Stimulated activated CD8-positive, alpha-beta memory T cell treated with anti-CD3 and anti-CD28 coated beads, Interleukin-7, amount 100 ng/mL, for 1 hour (primary cell): ENCODE data around the gene GPC5.
"Not testable (repeated sequence)": the region's sequence is repeated elsewhere in the genome, so short reads cannot be mapped to it uniquely, and the experiment has no call there.

ENCODE experiments used
- DNase-seq, 2 donors: peaks; one replicate each; pipeline ENCODE4 v3.0.0-alpha.2; 2020; ENCODE audit warnings: low read depth in 2 of 2

GPC5 gene

DNA sequence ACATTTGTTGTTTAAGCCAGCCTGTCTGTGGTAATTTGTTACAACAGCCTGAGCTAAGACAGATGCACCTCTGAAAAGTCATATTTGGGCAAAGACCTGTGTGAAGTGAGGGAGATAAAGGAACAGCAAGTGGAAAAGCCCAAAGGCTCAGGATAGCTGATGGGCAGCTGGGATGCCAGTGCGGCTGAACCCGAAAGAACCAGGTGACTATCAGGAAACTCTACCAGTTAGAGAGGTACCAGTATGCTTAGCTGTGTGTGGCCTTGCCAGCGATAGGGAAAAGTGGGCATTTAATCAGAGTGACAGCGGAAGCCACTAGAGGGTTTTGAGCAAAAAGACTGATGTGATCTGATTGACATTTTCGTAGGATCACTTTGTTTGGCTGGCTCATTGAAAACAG lies 1063.4 kb downstream of the GPC5 start:
- no peak for DNase-seq

DNA sequence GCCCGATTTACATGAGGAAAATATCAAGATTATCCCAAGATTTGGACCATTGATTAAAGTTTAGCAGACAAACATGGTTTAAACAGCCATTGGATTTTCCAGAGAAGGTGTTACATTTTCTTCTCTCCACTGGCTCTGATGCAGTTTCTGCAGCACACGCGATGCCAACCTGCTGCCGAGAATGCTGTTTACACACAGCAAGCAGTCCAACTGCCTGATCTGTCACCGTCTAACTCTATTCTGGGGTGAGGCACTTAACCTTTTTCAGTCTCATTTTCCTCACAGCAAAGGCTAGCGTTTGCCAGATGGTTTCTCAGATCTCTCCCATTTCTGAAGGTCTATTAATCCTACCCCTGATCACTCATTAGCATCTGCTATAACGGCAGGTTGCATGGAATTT lies 1064.7 kb downstream of the GPC5 start:
- DNase-seq: no peak

GRCh38 chr13:92473765-92474475 lies 1075.5 kb downstream of the GPC5 start:
- no peak for DNase-seq

- no peak for DNase-seq
These were observed 1082.0 kb downstream of the GPC5 start for GRCh38 chr13:92480387-92480786.

GRCh38 chr13:92482790-92483189 lies 1084.4 kb downstream of the GPC5 start:
- not testable (repeated sequence) for DNase-seq

DNA sequence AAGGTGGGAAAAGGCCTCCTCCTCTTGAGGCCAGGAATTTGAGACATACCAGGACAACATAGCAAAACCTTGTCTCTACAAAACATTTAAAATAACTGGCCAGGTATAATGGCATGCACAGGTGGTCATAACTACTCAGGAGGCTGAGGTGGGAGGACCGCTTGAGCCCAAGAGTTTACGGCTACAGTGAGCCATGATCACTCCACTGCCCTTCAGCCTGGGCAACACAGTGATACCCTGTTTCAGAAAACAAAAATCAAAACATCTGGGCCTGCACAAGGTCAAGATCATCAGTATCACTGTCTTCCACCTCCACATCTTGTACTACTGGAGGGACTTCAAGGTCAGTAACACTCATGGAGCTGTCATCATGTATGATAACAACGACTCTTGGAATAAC lies 1085.5 kb downstream of the GPC5 start:
- no peak for DNase-seq

DNA sequence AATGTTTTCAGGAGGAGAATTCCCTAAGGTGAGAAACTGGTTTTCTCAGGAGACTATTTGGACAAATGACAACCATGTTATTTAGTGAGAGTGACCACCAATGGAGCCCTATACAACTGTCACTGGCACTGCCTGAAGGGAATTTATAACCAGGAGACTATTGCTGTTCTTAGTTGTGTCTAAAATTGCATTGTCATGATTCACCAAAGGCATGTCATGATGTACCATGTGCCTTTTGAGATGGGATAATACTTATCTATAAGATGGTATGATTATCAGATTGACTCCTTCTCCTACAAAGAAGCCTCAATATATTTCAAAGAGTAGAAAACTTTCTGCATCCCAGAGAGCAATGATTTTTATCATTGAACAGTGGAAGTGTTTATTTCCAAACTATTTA lies 1088.8 kb downstream of the GPC5 start:
- no peak for DNase-seq

GRCh38 chr13:92488249-92488852 lies 1089.9 kb downstream of the GPC5 start:
- no peak for DNase-seq

GRCh38 chr13:92491839-92492238 lies 1093.4 kb downstream of the GPC5 start:
- DNase-seq: no peak

DNA sequence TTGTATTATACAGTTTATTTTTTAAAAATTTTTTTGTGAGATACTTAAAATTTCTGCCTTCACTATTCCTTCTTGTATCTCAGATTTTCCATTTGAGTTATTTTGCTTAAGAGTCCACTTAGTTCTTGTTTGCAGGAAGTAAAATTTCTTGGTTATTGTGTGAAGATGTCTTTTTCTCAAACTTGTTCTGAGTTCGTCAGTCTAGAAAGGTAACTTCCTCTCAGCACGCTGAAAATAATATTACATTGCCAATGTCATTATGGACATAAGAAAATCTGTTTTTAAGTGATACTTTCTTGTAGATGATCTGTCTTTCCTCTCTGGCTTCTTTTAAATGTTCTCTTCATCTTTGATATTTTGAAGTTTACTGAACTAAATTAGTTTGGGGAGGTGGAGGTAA lies 1096.5 kb downstream of the GPC5 start:
- DNase-seq: no peak

DNA sequence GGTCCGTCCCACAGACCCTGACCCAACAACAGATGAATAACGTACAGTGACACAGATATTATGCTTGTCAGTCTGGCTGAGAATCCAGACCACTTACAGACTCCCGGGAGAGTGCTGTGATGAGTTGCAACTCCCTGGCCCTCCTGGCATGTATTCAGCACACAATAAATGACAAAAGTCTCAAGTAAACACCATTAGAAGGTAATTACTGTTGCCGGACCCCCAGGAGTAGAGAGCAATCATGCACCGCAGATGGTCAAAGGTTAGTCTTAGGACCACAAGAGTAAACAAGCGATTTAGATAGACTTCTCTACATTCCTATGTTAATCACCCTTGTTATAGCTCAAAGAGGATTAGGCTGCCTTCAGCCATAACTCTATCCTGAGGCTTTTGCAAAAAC lies 1101.8 kb downstream of the GPC5 start:
- DNase-seq: no peak

DNA sequence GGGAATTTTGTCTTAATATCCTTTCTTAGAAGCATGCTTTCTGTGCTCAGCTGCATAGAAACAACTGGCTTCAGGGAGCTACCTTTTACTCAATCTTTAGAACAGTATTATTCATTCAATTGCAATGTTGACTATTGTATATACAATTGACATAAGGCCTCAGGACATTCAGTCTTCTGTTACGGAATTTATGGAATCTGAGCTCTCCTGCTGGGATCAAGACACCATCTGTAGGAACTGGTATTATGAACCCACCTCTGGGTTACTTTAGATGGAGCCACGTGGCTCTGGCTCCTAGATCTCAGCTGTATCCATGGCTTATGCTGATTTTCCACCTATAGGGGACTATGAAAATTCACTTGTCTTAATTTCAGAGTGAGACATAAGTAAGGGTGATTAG lies 1112.0 kb downstream of the GPC5 start:
- DNase-seq: no peak

DNA sequence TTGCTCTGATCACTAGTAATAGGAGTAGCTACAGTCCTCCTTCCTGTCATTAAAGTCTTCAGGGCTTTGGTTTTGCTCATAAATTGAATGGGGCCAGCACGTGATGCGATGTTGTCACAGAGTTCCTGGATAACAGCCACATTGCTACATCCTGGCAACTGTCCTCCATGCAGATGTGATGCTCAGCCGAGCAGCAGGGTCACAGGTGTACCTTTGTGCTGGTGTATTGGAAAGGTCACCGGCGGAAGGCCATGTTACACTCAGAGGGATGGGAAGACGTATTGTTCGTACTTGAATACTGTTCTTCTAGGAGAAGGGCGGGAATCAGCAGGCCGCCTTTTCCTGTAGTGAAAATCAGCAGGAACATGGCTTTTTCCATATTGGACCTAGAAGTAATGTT lies 1114.4 kb downstream of the GPC5 start:
- no peak for DNase-seq

- no peak for DNase-seq
These were observed 1115.3 kb downstream of the GPC5 start for GRCh38 chr13:92513672-92514071.

- no peak for DNase-seq
These were observed 1116.2 kb downstream of the GPC5 start for GRCh38 chr13:92514420-92515125.

GRCh38 chr13:92516878-92517277 lies 1118.5 kb downstream of the GPC5 start:
- DNase-seq: not testable (repeated sequence)

DNA sequence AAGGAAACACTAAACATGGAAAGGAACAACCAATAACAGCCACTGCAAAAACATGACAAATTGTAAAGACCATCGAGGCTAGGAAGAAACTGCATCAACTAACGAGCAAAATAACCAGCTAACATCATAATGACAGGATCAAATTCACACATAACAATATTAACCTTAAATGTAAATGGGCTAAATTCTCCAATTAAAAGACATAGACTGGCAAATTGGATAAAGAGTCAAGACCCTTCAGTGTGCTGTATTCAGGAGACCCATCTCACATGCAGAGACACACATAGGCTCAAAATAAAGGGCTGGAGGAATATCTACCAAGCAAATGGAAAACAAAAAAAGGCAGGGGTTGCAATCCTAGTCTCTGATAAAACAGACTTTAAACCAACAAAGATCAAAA lies 1120.2 kb downstream of the GPC5 start:
- not testable (repeated sequence) for DNase-seq

DNA sequence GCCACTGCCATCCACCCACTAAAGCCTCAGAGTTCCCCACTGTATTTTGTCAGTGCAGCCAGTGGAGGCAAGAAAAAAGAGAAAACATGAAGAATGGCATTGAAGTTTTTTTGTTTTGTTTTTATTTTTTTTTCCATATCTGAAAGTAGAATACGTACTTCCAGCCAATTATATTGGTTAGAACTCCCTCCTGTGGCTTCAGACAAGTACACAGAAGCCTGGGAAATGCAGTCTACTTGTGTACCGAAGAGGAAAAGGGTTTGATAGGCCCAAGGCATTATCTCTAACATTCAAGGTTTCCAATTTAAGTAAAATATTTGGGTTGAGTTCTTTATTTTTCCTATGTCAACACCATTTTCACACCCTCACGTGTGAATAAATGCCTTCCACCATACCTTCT lies 1131.9 kb downstream of the GPC5 start:
- DNase-seq: no peak

GRCh38 chr13:92535222-92536006 lies 1137.0 kb downstream of the GPC5 start:
- DNase-seq: no peak

DNA sequence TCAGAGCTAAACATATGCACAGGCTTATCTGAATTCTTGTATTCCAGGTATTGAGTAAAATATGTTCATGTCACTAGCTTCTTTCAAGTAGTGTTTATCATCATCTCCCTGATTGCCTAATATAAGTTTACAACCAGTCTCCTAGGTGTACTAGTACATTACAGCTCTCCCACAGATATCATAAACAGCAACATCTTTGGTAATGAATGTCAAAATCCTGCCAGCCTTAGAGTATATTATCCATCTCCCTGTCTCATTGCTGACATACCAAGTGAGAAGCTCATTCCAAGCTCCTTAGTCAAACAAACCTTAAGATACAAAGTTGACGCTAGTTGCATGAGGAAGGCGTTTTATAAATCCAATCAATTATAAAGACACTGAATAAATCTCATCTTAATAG lies 1139.0 kb downstream of the GPC5 start:
- no peak for DNase-seq

DNA sequence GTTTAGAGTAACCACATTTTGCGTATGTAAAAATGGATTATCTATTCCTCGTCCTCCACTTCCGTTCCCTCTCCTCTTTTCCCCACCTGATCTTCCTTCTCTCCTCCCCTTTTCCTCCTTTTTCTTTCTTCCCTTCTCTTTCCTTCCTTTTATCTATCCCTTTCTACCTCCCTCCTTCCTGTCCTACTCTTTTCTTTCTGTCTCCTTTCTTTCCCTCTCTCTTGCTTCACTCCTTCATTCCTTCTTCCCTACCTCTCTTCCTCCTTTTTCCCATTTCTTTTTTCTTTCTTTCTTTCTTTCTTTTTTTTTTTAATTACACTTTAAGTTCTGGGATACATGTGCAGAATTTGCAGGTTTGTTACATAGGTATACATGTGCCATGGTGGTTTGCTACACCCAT lies 1139.7 kb downstream of the GPC5 start:
- no peak for DNase-seq

DNA sequence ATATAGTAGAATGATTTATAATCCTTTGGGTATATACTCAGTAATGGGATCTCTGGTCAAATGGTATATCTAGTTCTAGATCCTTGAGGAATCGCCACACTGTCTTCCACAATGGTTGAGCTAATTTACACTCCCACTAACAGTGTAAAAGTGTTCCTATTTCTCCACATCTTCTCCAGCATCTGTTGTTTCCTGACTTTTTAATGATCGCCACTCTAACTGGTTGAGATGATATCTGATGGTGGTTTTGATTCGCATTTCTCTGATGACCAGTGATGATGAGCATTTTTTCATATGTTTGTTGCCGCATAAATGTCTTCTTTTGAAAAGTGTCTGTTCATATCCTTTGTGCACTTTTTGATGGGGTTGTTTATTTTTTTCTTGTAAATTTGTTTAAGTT lies 1140.7 kb downstream of the GPC5 start:
- DNase-seq: not testable (repeated sequence)
